NCI-H774 (cell line): ENCODE data around the gene ATP8B4.

Experiments
- DNase-seq: peaks from one replicate; lab custom pipeline; 2025; lab: John Stamatoyannopoulos, UW

Gene ATP8B4

DNA sequence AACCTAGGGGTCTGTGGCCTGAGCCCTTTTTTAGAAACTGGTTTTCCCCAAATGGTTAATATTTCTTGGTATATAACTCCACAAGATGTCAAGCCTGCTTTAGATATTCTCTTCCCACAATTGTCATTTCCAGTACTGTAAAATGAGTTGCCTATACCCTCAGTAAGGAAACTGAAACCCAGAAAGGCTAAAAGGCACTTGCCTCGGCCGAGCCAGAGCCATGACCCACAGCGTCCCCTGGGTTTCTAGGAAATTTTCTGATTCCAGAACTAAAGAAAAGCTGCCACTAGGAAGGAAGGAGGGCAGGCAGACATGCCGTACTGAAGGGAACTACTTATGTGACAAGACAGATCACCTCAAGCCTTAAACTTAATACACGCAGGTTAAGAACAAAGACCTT, 59.1 kb downstream of the ATP8B4 start:
- DNase-seq = no peak

GRCh38 chr15:50059203-50059772, 59.7 kb downstream of the ATP8B4 start:
- DNase-seq = no peak

GRCh38 chr15:50057905-50058639, 61.0 kb downstream of the ATP8B4 start:
- DNase-seq = peak; percentile 64

DNA sequence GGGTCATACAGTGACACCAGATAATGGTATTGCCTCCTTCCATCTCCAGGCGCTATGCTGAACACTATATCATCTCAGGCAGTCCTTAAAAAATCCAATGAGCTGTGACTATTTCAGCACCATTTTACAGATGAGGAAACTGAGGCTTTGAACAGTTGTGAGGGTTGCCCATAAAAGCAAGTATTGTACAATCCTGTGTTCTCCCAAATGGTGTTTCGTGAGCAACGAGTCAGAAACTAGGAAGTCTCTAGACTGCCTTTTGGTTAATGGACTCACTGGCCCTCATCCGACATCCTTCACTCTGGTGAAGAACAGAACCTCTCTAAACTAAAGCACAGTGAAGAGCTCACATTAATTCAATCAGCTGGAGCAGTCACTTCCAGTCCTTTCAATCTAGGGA, 61.8 kb downstream of the ATP8B4 start:
- DNase-seq = no peak

DNA sequence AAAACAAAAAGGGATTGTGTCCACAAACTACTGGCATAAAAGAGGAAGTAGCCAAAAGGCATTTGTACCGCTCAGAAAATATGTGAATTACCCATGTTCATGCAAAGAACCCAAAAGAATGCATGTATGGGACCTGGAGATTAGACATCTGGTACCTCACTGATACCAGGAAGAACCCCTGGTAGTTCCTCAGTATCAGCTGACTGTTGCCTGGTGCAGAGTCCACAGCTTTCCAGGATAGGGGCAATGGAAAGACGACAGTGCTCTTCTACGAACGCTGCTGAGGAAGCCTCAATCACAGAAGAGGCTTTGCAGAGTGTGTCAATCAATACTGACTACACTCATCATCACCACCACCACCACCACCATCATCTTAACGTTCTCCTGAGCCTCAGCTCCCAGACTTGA, 63.3 kb downstream of the ATP8B4 start:
- DNase-seq = no peak

GRCh38 chr15:50055332-50055731, 63.7 kb downstream of the ATP8B4 start:
- no peak for DNase-seq

- no peak for DNase-seq
Observed at GRCh38 chr15:50053055-50053856, 65.8 kb downstream of the ATP8B4 start.

DNA sequence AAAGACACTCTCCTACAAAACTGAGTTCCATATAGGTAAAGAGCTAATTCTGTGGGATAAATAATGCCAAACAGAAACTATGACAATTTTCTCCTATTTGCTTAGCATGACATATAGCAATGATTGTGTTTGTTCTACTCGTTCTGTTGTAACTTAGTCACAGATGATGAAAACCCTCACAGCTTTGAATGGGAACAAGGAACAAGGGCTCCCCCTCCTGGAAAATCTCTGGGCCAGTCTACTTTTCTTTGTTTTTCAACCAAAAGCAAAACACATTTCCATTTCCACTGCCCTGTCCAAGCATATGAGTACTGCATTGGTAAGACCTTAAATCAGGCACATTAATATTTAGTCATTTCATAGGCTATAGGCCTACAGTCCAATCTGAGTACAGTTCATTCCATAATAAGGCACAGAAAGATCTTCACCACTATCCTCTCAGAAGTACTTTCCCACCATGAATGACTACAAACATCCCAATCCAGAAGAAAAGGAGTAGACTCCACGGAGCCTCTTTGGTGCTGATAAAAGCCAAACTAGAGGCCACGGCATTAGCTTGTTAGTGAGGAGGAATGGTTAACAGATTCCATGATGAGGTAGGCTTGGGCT, 67.1 kb downstream of the ATP8B4 start:
- peak; percentile 24 for DNase-seq

GRCh38 chr15:50050986-50051743, 67.9 kb downstream of the ATP8B4 start:
- no peak for DNase-seq

- no peak for DNase-seq
Observed at GRCh38 chr15:50049871-50050270, 69.2 kb downstream of the ATP8B4 start.

GRCh38 chr15:50046867-50047266, 72.2 kb downstream of the ATP8B4 start:
- no peak for DNase-seq

- no peak for DNase-seq
Observed at GRCh38 chr15:50046159-50046558, 72.9 kb downstream of the ATP8B4 start.

DNA sequence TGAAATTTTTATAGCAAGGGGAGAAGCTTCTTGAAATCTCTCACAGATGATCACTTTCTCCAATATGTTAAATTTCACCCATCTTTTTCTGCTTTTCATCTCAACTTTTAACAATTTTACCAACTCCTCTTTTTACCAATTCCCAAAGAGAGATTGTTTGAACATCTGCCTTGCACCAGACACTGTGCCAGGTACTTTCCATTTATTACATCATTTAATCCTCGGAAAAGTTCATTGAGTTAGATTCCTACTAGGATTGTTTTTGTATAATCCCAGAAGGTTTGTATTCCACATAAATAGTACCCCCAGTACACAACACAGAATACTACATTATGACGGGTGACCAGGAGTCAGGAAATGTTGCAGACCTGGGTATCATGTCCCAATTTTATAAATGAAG, 74.1 kb downstream of the ATP8B4 start:
- DNase-seq = no peak

- DNase-seq = no peak
Observed at GRCh38 chr15:50044406-50044805, 74.6 kb downstream of the ATP8B4 start.

- DNase-seq = no peak
Observed at GRCh38 chr15:50042775-50043174, 76.3 kb downstream of the ATP8B4 start.

DNA sequence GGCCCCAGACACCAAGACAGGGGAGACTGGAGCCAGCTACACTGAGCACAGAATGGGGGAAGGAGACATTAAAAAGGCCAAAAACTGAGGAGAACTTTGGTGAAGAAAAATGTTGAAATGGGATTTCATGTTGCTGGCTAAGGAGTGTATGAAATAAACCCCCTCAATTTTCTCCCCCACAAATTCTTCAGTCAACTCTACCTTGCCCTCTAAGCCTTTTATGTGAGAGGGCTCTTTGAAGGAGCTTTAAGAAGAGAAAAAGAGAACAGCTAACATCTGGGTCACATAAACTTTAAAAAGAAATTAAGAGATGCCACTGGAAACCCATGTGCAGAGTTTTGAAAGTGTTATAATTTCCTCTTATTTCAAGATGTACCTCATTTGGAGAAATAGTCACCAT, 88.6 kb downstream of the ATP8B4 start:
- DNase-seq = no peak

GRCh38 chr15:50028326-50028725, 90.7 kb downstream of the ATP8B4 start:
- DNase-seq = no peak

GRCh38 chr15:50024281-50024680, 94.8 kb downstream of the ATP8B4 start:
- DNase-seq = no peak

DNA sequence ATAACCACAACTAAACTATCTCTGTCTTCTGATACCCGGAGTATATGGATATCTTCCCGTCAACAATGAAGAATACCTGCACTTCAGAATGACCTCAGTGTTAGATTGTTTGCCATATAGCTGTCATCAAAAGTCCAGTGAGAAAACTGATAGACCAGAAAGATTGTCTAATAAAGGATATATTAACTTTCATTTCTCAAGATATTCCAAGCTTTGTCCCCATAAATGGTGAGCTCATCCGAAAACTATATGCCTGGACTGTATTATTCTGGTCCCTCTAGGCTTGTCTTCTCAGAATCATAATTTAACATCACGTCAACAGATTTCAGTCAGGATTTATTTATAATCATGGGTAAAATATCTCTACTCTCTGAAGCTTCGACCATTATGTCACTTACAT, 100.5 kb downstream of the ATP8B4 start:
- no peak for DNase-seq

DNA sequence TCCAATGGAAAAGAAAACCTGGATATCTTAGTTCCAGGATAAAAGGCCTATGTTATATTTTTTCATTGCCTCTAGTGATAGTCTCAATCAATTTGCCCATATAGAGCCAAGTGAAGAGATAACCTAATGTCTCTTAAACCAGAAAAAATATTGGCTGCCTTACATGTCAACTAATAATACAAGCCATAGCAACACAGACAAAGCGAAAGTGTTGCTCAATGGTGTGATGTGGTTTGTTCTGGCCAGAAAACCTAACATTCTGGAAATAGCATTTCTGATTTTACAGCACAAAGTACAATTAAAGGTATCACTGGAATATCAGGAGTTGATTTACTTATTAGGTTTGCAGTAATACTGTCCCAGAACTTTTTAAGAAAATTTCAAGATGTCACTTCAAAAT, 101.5 kb downstream of the ATP8B4 start:
- DNase-seq = no peak

DNA sequence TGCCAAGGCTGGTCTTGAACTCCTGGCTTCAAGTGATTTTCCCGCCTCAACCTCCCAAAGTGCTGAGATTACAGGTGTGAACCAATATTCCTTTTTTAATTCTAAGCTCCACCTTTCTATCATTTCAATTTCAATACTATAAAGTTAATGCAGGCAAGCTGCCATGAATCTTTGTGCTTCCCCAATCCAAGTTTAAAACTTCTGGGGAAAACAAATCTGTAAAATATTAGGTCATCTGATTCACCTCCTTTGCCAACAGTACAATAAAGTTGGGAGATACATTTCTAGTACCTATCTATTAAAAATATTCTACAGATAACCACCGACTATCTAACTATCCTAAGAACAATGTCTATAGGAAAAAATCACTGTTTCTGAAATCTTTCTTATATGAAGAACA, 102.1 kb downstream of the ATP8B4 start:
- no peak for DNase-seq

GRCh38 chr15:50012790-50013189, 106.2 kb downstream of the ATP8B4 start:
- DNase-seq = no peak
